ENCODE data around the gene THAP7. TPM values are rescaled to one million over a fixed set of nuclear protein-coding genes. Genes with fewer than 3 reads are reported as not detected.

The THAP7 gene
- total RNA-seq, 1 donor from 2014 or later: 37.0 TPM

DNA sequence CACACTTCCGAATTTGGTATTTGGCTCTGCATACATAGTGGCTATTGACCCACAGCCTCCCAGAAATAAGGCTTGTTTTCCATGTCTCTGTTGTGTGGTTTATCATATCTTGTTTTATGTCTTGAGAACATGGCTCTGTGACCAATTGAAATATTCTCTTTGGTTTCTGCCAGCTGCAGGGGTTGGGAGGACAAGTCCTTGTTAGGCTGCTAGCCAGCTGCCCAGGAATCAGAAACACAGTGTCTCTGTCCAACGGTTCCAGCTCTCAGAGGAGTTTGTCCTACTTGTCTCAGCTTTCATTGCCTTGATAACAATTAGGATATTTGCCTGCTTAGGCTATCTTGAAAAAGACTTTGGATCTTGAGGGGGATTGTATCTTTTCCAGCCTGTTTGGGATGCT lies 36.5 kb upstream of the THAP7 start:
- Mint-ChIP-seq H3K36me3 (ENCODE audit: low read depth) (no peaks in the 10 kb centered on the region), H3K27me3 (ENCODE audit: low read depth) (no peaks in the 10 kb centered on the region), H3K4me3 (no peak overlapping the region), H3K9me3 (no peaks in the 10 kb centered on the region), H3K27ac (ENCODE audit: unreplicated experiment) (peak overlapping the region; percentile 38), H3K4me1 (peaks cover 9% of the 10 kb centered on the region)
- DNase-seq (ENCODE audit: low read depth, low spot score): no peak
- TF ChIP-seq, protein P1, sequence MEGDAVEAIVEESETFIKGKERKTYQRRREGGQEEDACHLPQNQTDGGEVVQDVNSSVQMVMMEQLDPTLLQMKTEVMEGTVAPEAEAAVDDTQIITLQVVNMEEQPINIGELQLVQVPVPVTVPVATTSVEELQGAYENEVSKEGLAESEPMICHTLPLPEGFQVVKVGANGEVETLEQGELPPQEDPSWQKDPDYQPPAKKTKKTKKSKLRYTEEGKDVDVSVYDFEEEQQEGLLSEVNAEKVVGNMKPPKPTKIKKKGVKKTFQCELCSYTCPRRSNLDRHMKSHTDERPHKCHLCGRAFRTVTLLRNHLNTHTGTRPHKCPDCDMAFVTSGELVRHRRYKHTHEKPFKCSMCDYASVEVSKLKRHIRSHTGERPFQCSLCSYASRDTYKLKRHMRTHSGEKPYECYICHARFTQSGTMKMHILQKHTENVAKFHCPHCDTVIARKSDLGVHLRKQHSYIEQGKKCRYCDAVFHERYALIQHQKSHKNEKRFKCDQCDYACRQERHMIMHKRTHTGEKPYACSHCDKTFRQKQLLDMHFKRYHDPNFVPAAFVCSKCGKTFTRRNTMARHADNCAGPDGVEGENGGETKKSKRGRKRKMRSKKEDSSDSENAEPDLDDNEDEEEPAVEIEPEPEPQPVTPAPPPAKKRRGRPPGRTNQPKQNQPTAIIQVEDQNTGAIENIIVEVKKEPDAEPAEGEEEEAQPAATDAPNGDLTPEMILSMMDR (conservative IDR thresholded peaks at IDR 0.05): no peak

DNA sequence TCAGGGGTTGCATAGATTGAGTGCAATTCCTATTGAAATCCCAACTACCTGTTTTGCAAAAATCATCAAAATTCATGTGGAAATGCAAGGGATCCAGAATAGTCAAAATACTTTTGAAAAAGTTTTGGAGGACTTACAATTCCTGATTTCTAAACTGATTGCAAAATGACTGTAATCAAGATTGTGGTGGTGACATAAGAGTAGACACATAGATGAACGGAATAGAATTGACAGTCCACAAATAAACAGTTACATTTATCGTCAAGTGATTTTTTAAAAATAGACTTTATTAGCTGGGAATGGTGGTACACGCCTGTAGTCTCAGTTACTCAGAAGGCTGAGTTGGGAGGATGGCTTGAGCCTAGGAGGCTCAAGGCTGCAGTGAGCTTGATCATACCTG lies 33.1 kb upstream of the THAP7 start:
- no peaks in the 10 kb centered on the region for H3K9me3 Mint-ChIP-seq
- TF ChIP-seq, protein P1 (conservative IDR thresholded peaks at IDR 0.05): no peak

DNA sequence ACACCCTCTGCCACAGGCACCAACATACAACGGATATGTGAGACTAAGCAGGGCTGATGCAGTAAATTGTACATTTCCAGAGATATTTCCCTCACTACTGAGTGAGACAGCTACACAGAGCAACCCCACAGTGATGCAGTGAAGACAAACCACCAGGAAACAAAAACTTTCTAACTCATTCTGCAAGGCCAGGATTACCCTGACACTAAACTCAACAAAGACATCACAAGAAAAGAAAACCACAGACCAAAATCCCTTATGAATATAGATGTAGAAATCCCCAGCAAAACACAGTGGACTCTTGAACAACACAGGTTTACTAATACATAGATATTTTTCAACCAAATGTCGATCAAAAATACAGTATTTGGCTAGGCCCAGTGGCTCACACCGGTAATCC lies 32.0 kb upstream of the THAP7 start:
- H3K36me3 Mint-ChIP-seq (ENCODE audit: low read depth): no peaks in the 10 kb centered on the region
- H3K4me1 Mint-ChIP-seq: peaks cover 25% of the 10 kb centered on the region
- TF ChIP-seq, protein P1 (conservative IDR thresholded peaks at IDR 0.05): no peak

More for the DNA sequence above, 33.1 kb upstream of the THAP7 start:
- Mint-ChIP-seq H3K27me3 (ENCODE audit: low read depth) (no peaks in the 10 kb centered on the region), H3K36me3 (ENCODE audit: low read depth) (no peaks in the 10 kb centered on the region), H3K27ac (ENCODE audit: unreplicated experiment) (no peak overlapping the region), H3K4me3 (no peak overlapping the region), H3K4me1 (peaks cover 18% of the 10 kb centered on the region)
- DNase-seq (ENCODE audit: low read depth, low spot score): no peak

DNA sequence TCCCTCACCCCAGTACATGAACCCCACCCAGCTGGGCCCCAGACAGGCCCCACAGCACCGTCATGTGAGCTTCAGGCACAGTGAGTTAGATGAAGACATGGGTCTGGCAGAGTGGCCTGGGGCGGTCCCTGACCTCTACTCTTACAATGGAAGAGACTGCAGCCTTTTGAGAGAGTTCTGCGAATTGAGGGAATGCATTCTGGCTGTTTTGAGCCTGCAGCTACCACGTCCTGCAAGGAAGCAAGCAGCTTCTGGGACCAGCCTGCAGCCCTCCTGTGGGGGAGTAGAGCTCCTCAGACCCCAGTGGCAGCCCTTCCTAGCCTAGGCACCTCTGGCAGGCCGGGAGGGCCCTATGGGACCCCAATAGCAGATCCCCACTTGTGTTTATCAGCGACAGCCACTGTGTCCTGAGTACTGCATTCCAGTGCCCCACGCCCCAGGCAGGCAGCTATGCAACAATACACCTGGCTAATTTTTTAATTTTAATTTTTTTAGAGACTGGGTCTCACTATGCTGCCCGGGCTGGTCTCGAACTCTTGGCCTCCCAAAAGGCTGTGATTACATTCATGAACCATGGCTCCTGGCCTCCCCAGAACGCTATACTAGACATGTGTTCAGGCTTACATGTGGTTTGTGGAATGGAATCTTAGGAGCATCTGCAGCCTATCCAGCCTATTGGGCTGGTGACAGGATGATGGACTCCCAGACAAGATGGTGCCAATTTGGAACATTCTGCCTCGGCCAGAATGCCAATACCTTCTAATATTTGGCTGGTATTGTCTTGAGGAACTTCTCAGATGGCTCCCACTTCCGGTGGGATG lies 31.2 kb upstream of the THAP7 start:
- Mint-ChIP-seq H3K27ac (ENCODE audit: unreplicated experiment) (no peak overlapping the region), H3K4me3 (no peak overlapping the region)

More for the DNA sequence above, 32.0 kb upstream of the THAP7 start:
- Mint-ChIP-seq H3K4me3 (no peak overlapping the region), H3K9me3 (no peaks in the 10 kb centered on the region), H3K27me3 (ENCODE audit: low read depth) (no peaks in the 10 kb centered on the region), H3K27ac (ENCODE audit: unreplicated experiment) (no peak overlapping the region)
- DNase-seq (ENCODE audit: low read depth, low spot score): no peak

DNA sequence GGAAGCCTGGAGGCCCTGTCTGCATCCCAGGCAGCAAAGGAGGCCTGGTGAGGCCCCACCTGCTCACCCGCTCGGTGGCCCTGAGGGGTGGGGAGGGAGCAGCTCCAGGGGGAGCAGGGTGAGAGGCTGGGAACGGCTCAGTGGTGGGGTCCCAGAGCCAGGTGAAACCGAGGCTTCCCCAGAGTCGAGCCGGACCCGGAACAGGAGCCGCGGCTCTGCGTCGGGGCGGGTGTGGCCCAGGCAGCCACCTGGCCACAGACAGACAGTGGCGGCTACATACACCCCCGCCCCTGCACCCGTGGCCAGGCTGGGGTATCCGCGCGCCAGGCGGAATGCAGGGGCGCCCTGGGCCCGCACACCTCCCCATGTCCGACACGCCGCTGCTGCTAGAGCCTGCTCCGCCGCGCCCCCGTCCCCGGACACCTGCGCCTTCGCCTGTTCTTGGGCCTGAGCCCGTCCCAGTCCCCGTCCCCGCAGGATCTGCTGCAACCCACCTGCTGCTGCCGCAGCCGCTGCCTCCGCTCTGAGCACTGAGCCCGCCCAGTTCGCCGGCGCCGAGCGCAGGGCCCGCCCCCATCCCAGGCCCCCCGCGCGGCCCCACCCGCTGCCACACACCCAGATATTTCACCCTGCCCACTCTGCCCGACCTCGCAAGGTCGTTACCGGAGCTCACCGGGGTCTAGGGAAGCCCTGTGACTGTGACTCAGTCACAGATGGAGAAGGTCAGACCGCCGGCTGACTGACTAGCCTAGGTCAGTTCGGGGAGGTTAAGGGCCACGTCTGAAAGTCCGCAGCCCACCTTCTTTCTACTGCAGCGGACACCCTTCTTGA lies 30.3 kb upstream of the THAP7 start, which contains the start of gene SLC7A4:
TSS of gene SLC7A4 (minus strand) at position 525 of the 831 bp plus-strand sequence. CDS start 749 bp downstream, outside the sequence.
- Mint-ChIP-seq H3K4me3 (no peak within 1 kb of the TSS), H3K9me3 (no peaks in the 10 kb centered on the region), H3K27ac (ENCODE audit: unreplicated experiment) (no peak within 1 kb of the TSS), H3K36me3 (ENCODE audit: low read depth) (no peaks in the 10 kb centered on the region), H3K27me3 (ENCODE audit: low read depth) (no peaks in the 10 kb centered on the region), H3K4me1 (peaks cover 20% of the 10 kb centered on the region)
- DNase-seq (ENCODE audit: low read depth, low spot score): no peak
- TF ChIP-seq, protein P1 (conservative IDR thresholded peaks at IDR 0.05): no peak

More for the DNA sequence above, 31.2 kb upstream of the THAP7 start:
- Mint-ChIP-seq H3K36me3 (ENCODE audit: low read depth) (no peaks in the 10 kb centered on the region), H3K27me3 (ENCODE audit: low read depth) (no peaks in the 10 kb centered on the region), H3K4me1 (peaks cover 20% of the 10 kb centered on the region), H3K9me3 (no peaks in the 10 kb centered on the region)
- DNase-seq (ENCODE audit: low read depth, low spot score): peak; percentile 31
- TF ChIP-seq, protein P1 (conservative IDR thresholded peaks at IDR 0.05): no peak

Measured in neural crest cell (in vitro differentiated cells).